Hematopoietic multipotent progenitor cell treated with erythropoietin and hydrocortisone succinate and interleukin-3 and kit ligand, for 4 days (in vitro differentiated cells): ENCODE results near the gene NUBP1.
"Not testable (repeated sequence)": the region's sequence is repeated elsewhere in the genome, so short reads cannot be mapped to it uniquely, and the experiment has no call there.

ENCODE experiments used
- DNase-seq: peaks from one replicate; pipeline ENCODE4 v3.0.0-alpha.2; 2015

NUBP1 gene

DNA sequence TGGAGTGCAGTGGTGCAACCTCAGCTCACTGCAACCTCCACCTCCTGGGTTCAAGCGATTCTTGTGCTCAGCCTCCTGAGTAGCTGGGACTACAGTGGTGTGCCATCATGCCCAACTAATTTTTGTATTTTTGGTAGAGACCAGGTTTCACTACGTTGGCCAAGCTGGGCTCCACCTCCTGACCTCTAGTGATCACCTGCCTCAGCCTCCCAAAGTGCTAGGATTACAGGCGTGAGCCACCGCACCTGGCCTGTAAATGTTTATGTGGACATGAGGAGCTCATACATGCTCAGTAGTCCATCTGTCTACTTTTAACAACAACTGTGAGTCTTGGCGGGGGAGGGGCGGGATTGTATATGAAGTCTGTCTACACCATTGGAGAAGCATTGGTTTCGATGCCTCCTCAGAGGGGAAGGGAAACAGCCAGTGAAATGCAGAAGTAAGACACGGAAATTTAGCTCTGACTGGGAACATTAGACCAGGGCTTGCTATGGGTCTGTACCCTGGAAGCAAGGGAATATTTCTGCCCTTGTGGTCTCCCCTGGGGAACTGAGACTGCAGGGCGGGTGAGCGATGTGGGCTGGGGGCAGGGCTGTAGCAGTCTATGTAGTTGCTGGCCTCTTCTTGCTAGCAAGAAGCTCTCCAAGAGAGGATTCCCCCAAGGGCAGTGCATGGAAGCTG, 9.3 kb downstream of the NUBP1 start:
- peak; percentile 42 for DNase-seq

DNA sequence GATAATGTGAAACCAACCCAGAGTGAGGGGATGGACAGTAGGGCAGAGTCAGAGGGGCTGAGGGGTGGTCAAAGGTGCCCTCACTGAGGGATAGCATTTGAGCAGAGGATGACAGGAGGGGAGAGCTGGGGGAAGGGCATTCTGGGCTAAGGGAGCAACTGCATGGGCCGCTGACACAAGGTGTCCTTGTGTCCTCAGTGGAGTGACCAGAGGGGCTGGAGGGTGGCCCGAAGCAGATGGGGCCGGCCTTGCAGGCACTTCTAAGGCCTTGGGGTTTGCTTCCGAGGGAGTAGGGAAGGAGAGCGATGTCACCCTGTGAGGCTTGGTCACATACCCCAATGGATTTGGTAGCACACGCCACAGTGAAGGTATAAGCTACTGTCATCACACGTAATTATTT, 10.0 kb downstream of the NUBP1 start:
- DNase-seq: no peak

DNA sequence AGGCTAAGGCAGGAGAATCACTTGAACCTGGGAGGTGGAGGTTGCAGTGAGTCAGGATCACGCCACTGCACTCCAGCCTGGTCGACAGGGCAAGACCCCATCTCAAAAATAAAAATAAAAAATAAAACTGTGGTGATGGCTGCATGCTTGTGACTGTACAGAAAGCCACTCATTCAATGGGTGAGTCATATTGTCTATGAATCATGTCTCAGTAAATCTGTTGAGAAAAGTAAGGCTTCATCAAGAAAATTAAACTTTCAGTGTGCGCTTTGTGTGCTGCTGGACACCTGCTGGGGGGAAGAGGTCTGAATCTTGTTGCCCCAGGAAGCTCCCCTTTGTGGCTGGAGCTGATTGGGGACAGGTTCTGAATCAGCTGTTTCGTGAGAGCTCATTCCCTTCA, 11.3 kb downstream of the NUBP1 start:
- DNase-seq: no peak

DNA sequence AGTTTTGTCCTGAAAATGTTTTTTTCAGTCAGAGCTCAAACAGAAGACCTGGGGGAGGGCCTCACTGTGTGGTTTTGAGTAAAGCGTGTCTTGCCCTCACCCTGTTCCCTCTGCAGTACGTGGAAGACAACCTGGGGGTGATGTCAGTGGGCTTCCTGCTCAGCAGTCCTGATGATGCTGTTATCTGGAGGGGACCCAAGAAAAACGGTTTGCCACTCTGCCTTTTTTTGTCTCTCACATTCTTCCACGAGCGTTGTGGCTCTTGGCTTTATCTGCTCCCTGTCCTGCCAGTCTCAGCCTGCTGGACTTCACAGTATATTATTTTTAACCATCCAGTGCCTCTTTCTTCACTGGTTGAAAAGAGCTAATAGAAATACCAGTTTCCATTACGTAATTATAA, 12.9 kb downstream of the NUBP1 start:
- DNase-seq: peak; percentile 28

DNA sequence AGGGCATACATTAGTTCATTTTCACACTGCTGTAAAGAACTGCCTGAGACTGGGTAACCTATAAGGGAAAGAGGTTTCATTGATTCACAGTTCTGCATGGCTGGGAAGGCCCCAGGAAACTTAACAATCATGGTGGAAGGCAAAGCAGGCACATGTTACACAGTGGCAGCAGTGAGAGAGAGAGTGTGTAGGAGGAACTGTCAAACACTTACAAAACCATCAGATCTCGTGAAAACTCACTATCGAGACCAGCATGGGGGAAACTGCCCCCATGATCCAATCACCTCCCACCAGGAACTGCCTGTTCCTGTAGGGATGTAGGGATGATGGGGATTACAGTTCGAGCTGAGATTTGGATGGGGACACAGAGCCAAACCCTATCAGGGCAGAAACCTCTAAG, 17.2 kb downstream of the NUBP1 start:
- DNase-seq: no peak

DNA sequence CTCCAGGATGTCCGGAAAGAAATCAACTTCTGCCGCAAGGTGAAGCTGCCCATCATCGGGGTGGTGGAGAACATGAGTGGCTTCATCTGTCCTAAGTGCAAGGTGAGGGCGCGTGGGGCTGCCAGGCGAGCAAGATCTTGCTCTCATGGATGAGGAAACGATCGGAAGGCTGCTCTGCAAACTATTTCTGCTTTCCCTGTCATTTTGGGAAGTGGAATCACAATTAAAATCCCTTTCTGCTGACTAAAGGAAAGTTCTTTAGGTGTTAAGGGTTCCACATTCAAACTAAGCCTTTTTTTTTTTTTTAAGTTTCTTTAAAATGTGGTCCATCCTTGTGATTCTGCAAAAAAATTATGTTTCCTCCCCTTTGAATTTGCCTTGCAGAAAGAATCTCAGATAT, 17.7 kb downstream of the NUBP1 start:
- DNase-seq: no peak

DNA sequence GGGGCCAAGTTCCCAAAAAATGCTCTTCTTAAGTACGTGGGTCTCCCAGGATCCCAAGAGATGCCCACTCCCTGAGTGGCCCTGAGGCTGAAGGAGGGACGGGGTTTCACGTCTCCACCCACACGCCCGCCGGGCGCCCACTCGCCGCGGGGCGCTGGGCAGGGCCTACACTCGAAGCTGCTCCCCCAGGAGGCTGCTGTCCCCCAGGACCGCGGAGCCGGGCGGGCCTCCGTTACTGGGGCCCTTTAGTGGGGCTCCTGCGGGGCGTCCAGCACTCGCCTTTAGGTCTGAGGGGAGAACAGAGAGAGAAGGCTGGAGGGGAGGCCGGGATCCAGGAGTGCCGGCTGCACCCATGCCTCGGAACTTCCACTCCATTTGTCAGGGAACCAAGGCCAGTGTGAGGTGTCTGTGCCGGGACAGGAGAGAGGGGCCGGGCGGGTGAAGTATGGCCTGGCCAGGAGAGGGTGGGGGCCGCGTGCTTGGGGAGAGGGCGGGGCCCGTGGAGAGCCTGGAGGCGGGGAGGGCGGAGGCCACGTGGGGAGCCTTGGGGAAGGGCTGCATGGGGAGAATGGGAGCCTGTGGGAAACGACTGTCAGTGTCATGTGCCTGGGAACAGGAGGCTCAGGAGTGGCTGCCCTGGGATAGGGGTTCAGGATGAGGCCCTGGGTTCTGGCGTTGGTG, 18.8 kb downstream of the NUBP1 start:
- no peak for DNase-seq

DNA sequence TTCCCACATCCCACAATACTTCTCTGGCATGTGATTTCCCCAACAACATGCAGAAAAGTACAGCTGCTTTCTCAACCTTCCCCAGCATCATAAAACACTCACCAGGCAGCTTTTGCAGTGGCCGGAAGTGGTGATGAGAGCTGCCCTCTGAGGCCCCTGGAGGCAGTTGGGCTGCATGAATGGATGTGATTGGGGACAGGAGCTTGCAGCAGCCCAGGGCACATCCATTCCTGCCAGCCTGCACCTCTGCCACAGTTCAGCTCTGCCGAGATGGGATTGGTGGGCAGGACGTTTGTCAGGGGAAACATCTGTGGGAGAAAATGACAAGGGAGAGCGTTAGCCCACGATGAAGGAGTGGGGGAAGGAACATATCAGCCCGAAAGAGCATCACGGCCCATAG, 19.8 kb downstream of the NUBP1 start:
- peak; percentile 47 for DNase-seq

DNA sequence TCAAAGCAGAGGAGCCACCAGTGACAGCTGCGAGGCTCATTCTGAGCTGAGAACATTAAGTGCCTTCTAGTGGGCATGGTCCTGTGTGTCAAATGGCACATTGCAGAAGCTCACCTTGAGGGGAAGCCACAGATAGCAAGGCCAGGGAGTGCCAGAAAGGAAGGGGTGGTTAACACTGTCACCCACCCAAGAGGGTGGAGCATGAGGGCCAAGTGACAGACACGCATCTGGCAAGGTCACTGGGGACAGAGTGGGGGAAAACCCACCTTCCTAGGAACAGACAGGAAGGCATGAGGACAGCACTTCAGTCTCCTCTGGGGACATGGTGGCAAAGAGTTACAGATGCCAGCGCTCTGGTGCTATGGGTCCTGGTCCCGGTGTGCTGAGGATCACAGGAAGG, 22.1 kb downstream of the NUBP1 start:
- DNase-seq: no peak

DNA sequence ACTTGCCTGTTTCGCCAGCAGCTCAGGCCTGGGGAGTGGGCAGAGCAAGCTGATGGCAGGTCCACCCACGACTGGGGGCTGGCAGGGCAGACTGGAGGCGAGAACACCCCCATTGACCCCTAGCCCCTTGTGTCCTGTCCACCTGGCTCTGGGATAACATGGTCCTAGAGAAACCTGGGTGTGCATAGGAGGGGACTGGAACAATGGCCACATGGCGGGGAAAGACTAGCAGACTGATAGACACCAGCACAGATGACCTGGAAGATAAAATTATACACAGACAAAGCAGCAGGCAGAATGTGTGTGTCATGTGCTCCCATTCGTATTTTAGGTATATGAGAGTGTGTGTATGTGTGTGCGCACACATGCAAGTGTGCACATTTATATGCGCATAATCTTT, 23.5 kb downstream of the NUBP1 start:
- no peak for DNase-seq

DNA sequence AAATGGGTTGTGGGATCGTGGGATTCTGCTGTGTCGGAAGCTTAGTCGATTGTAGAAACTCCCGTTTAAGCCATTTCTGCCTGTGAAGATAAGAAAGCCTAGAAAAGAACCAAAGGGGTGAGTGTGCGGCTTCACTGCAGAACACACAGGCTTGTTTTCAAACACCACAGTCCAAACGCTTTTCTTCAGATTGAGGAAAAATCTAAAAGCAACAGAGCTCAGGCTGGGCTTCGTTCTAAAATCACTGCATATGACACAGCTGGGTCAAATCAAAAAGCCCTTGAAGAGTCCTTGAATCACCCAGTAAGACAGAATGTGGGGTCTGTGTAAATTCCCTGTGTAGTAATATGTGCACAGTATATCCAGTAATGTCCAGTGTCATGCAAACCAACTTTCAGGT, 25.7 kb downstream of the NUBP1 start:
- no peak for DNase-seq

DNA sequence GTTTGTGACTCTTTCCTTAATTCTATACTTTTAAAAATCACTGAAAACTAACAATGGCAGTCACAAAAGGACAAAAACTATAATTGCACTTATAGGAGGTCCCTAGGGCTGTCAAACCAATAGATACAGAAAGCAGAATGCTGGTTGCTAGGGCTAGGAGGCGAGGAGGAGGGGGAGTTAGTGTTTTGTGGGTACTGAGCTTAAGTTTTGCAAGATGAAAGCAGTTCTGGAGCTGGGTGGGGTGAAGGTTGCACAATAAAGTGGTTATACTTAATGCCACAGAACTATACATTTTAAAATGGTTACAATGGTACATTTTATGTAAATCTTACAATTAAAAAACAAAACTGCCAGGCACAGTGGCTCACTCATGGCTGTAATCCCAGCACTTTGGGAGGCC, 27.3 kb downstream of the NUBP1 start:
- peak; percentile 84 for DNase-seq

DNA sequence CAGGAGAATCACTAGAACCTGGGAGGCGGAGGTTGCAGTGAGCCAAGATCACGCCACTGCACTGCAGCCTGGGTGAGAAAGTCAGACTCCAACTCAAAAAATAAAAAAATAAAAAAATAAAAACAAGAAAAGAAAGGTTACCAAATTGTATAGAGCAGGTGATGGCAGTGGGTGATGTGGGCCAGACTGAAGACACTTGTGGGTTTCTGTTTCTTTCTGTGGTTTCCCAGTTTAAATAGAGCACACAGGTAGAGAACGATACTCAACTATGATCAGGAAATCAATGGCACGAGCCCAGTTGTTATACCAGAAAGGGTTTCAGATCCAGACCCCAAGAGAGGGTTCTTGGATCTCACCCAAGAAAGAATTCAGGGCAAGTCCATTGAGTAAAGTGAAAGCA, 32.6 kb downstream of the NUBP1 start:
- DNase-seq: no peak

DNA sequence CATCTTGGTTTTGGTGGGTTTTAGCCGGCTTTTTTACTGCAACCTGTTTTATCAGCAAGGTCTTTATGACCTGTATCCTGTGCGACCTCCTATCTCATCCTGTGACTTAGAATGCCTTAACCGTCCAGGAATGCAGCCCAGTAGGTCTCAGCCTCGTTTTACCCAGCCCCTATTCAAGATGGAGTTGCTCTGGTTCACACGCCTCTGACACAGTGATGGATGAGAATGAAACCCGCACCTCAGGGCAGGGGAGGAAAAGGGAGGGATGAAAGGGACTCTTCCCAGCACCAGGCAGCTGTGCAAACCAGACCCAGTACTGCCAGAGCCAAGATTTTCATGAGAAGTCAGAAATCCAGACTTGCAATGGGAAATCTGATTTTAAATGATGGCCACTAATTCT, 33.3 kb downstream of the NUBP1 start:
- DNase-seq: not testable (repeated sequence)

DNA sequence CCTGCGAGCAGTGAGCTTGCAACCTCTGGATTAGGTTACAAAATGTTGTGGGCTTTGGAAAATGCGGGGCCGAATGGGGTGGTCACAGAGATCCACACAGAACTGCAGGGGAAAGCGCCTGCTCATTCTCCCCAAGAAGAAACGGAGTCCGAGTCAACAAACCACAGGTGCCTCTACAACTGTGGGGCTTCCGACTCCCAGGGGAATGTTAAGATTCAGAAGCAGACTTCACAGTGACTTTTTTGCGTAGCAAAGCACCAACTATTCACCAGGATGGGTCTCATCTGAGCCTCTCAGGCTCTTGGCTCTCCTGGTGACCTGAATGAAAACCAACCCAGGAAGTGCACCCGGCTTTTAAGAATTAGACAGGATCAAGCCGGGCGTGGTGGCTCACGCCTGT, 33.7 kb downstream of the NUBP1 start:
- no peak for DNase-seq

DNA sequence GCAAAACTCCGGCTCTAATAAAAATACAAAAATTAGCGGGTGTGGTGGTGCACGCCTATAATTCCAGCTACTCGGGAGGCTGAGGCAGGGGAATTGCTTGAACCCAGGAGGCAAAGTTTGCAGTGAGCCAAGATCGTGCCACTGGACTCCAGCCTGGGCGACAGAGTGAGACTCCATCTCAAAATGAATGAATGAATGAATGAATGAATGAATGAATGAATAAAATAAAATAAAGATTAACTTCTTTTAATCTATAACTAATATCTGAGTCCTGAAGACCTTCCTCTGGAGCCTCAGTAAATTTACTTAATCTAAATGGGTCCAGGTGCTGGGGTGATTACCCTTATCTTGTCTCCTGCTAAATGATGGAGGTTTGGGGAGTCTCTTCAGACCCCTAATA, 36.3 kb downstream of the NUBP1 start:
- DNase-seq: not testable (repeated sequence)

DNA sequence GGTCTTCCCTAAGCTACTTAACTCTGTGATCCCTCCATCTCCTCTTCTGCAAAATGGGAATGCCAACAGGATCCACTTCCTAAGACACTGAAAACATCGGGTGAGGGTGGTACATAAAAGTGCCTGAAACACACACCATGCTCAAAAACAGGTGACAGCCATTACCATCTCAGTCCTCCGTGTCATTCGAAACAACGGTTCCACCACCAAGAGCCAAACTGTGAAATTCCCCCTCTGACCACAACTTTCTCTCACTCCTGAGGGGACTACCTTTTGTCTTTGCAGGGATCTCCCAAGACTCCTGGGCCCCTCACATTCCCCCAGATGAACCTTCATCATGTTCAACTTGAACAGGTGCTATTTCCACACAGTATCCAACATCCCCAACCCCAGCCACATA, 37.0 kb downstream of the NUBP1 start:
- DNase-seq: no peak

DNA sequence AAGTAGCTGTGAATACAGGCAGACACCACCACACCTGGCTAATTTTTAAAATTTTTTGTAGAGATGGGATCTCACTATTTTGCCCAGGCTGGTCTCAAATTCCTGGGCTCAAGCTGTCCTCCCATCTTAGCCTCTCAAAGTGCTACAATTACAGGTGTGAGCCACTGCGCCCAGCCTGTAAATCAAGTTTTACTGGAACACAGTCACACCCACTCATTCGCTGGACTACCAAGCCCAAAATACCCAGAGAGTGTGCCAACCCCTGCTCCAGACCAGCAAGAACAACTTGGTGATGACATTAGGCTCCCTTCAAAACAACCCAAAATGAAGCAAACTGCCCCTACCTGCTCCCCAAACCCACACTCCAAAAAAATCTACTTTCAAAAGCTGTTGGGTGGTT, 39.0 kb downstream of the NUBP1 start:
- no peak for DNase-seq

DNA sequence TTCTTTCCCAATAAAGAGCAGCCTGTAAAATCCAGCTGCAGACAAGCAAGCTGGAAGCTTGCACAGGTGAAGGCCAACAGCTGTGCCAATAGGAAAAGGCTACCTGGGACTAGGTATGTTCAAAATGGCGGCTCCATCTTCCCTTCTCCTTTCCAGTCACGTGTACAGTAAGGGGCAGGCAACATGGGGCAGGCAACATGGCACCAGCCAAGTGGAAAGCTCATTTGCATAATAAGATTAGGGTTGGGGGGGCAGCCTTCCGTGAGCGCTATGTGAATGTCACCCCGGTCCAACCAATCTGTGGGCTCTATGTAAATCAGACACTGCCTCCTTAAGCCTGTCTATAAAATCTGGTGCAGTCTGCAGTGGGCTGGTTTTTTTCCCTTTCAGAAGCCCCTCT, 43.7 kb downstream of the NUBP1 start:
- DNase-seq: no peak

DNA sequence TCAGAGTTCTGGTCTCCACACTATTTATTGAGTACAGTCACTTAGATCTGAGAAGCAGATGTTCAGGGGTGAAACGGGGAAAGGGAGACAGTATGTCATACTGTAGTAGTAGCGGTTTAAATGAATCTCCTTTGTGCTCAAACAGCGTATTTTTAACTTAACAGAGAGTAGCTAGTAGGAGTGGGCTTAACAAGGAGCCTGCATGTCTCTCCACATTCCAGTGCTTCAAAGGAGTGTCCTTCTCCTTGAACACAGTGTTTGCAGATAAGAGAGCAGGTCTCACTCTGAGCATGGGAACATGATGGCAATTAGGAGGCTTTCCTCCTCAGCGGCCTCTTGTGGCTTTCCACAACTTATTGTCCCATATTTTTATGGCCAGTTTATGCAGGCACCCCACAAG, 45.0 kb downstream of the NUBP1 start:
- not testable (repeated sequence) for DNase-seq

DNA sequence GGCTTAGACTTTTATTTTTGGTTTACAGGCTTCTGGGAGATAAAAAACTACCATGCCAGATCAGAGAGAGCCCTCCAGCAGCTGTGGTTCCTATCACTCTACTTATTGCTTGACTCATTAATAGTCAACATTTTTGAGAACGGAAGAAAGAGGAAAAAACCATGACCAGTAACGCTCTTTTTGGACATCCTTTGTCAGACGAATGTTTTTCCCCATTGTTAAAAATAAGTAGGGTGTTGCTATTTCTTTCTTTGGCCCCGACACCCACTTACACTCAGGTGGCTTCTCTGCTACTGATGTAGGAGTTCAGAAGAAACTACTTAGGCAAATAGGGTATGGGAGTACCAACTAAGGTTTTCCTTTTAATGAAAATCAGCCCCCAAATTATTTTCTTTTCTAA, 47.4 kb downstream of the NUBP1 start:
- no peak for DNase-seq

DNA sequence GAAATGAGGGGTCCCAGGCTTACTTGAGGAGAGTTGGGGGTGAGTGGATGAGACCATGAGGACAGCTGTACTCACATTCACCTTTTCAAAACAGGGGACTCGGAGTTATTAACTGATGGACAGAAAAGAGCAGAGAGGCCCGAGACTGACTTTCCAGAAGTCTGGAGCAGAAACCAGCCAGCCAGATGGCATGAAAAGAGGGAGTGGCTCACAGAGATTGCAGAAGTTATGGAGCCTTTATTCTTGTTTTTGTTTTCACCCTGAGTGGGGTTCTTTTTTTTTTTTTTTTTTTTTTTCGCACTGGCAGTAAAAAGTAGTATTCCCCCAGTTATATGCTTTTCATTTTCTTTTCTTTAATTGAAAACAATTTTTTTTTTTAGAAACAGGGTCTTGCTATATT, 56.1 kb downstream of the NUBP1 start:
- DNase-seq: no peak

DNA sequence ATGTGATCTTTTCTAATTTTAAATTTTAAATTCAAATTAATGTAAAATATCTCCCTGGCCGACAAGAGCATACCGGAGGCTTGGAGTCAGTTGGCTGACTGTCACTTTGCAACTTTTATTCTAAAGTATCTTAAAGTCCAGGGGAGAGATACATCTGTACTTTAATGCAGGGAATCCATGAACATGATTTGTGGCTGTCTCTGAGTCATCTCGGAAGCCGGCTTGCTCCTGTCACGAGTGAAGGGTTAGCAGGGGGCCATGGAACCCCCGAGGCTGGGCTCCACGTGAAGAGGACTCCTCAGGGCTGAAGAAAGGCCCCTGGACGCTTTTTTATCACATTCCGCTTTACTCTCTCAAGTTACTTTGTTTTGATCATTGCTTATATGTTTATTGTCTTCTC, 61.7 kb downstream of the NUBP1 start:
- DNase-seq: no peak

DNA sequence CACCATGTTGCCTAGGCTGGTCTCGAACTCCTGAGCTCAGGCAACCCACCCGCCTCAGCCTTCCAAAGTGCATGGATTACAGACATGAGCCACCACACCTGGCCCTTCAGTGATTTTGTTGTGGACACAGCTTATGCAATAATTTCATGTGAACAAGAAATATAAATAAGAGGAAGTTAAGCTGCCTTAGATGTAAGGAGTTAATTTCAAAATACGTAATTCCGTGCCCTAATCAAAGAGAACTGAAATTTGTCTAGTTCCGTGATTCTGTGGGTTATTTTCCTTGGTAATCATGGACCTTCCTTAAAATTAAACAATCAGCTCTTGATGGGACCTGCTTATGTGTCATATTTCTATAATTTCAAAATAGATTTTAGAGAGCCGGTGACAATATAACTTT, 63.1 kb downstream of the NUBP1 start:
- peak; percentile 19 for DNase-seq

DNA sequence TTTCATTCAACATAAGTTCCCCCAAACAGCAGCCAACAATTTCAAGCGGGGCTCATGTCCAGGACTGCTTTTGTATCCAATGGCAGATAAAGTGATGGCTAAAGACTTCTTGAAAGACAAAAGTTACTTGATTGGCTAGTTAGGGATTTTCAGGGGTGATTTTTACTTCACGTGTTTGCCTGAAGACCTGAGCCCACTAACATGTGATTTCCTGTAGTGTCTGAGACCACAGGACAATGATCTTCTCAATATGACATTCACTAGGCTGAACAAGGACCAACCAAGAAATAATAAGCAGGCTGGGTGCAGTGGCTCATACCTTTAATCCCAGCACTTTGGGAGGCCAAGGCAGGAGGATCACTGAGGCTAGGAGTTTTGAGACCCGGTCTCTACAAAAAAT, 64.6 kb downstream of the NUBP1 start:
- no peak for DNase-seq
